HCT116 (cell line): ENCODE measurements around the gene TNC. TPM values are rescaled to one million over a fixed set of nuclear protein-coding genes. Genes with fewer than 3 reads are reported as not detected.

Experiments
- ATAC-seq: fragments of 200-7000 bp; cut with Tn5 transposase; 2 replicates; pipeline ENCODE4 v1.9.1; 2020; ENCODE audit warnings: mild to moderate bottlenecking, moderate library complexity
- BruUV-seq: library from RNA; stranded (reverse); fragments of 400-500 nt; replicated peaks from 2 replicates; lab custom pipeline; 2021; lab: Mats Ljungman, UMichigan
- CTCF ChIA-PET: fragments of 300-600 bp; sonication (Branson Sonifier 250); formaldehyde crosslinking; loops from one replicate; lab custom pipeline; 2021; ENCODE audit warnings: antibody characterized with exemption; lab: Charles Lee
- POLR2A ChIA-PET: fragments of 300-600, 350-600 bp; sonication (Branson Sonifier 250); formaldehyde crosslinking; loops from one replicate; lab custom pipeline; 2021; ENCODE audit warnings: antibody characterized with exemption; lab: Charles Lee
- RAD21 ChIA-PET, 2 experiments: fragments of 300-600 bp; sonication (Branson Sonifier 250); formaldehyde crosslinking; loops; one replicate each; lab custom pipeline; 2023; ENCODE audit warnings: low total read pairs in 2 of 2; ENCODE audit not compliant: uncharacterized antibody in 2 of 2, unreplicated experiment in 2 of 2, low non-redundant PET in 1 of 2; lab: Charles Lee
- DNase-seq: peaks from one replicate; pipeline ENCODE4 v3.0.0-alpha.2; 2010; ENCODE audit warnings: low read depth, low spot score
- H2AFZ ChIP-seq: fragments of 200-600 bp; shearing (Covaris generic), sonication (generic); 2 replicates; pipeline ENCODE4 v1.6.1; 2017; ENCODE audit warnings: low read depth, mixed run types, mixed read lengths, antibody characterized with exemption, low read length; ENCODE audit not compliant: poor library complexity, severe bottlenecking
- H3K27ac ChIP-seq: 2 replicates; pipeline ENCODE4 v1.5.1; 2012; ENCODE audit warnings: low read depth, low read length
- H3K27me3 ChIP-seq: fragments of 200-600 bp; sonication (generic); 2 replicates; pipeline ENCODE4 v1.6.1; 2016; ENCODE audit warnings: mixed run types, low read length, mixed read lengths; ENCODE audit not compliant: insufficient read depth
- H3K36me3 ChIP-seq, 2 experiments: fragments of 200-500 bp in 1 of 2; fragments of 200-600 bp in 1 of 2; sonication (Bioruptor generic) in 1 of 2; sonication (generic) in 1 of 2; 2 replicates each; pipeline versions ENCODE4 v1.5.1 to v1.6.1; 2014 to 2016; ENCODE audit warnings: low read length in 2 of 2, inconsistent platforms in 1 of 2, mixed read lengths in 1 of 2, mixed run types in 1 of 2; ENCODE audit not compliant: insufficient read depth in 2 of 2, control insufficient read depth in 1 of 2
- H3K4me1 ChIP-seq, 2 experiments: fragments of 200-600 bp in 1 of 2; sonication (generic) in 1 of 2; 2 replicates each; pipeline versions ENCODE4 v1.5.1 to v1.6.1; 2012 to 2017; ENCODE audit warnings: low read length in 2 of 2, inconsistent platforms in 1 of 2, mild to moderate bottlenecking in 1 of 2, mixed read lengths in 1 of 2, mixed run types in 1 of 2, moderate library complexity in 1 of 2; ENCODE audit not compliant: insufficient read depth in 2 of 2, control insufficient read depth in 1 of 2
- H3K4me2 ChIP-seq: fragments of 200-600 bp; sonication (generic); 2 replicates; pipeline ENCODE4 v1.6.1; 2017; ENCODE audit warnings: mixed run types, low read length, mixed read lengths
- H3K4me3 ChIP-seq, 2 experiments: fragments of 200-600 bp in 1 of 2; sonication (generic) in 1 of 2; replicated peaks in 1 of 2; 2 replicates each; pipeline ENCODE4 v1.5.1; 2011 to 2016; ENCODE audit warnings: low read length in 2 of 2, control low read depth in 1 of 2, low read depth in 1 of 2, mild to moderate bottlenecking in 1 of 2, mixed read lengths in 1 of 2, mixed run types in 1 of 2
- H3K79me2 ChIP-seq: fragments of 200-600 bp; sonication (generic); 2 replicates; pipeline ENCODE4 v1.6.1; 2017; ENCODE audit warnings: mild to moderate bottlenecking, mixed run types, low read length, moderate library complexity, mixed read lengths; ENCODE audit not compliant: insufficient read depth
- H3K9ac ChIP-seq: fragments of 200-600 bp; sonication (generic); 2 replicates; pipeline ENCODE4 v1.6.1; 2016; ENCODE audit warnings: low read length, mixed read lengths
- H3K9me2 ChIP-seq: fragments of 200-600 bp; sonication (generic), shearing (Covaris generic); 2 replicates; pipeline ENCODE4 v1.6.1; 2017; ENCODE audit warnings: mixed run types, mild to moderate bottlenecking, moderate library complexity; ENCODE audit not compliant: insufficient read depth
- H3K9me3 ChIP-seq, 2 experiments: fragments of 200-500 bp in 1 of 2; fragments of 200-600 bp in 1 of 2; sonication (Bioruptor generic) in 1 of 2; sonication (generic) in 1 of 2; 2 replicates each; pipeline ENCODE4 v1.6.1; 2014 to 2017; ENCODE audit warnings: low read length in 2 of 2, mixed read lengths in 2 of 2, inconsistent platforms in 1 of 2, low read depth in 1 of 2, mild to moderate bottlenecking in 1 of 2, mixed run types in 1 of 2, moderate library complexity in 1 of 2; ENCODE audit not compliant: control insufficient read depth in 1 of 2, insufficient read depth in 1 of 2
- H4K20me1 ChIP-seq: fragments of 200-600 bp; sonication (generic), shearing (Covaris generic); 2 replicates; pipeline ENCODE4 v1.6.1; 2017; ENCODE audit warnings: mixed run types, mild to moderate bottlenecking, moderate library complexity; ENCODE audit not compliant: insufficient read depth
- CBX3 ChIP-seq: IDR thresholded peaks from 2 replicates; pipeline ENCODE4 v1.6.1; 2012; ENCODE audit warnings: low read depth
- CEBPB ChIP-seq: IDR thresholded peaks from 2 replicates; pipeline ENCODE4 v1.6.1; 2012; ENCODE audit warnings: low read depth
- EGR1 ChIP-seq: IDR thresholded peaks from 2 replicates; pipeline ENCODE4 v1.6.1; 2012; ENCODE audit warnings: low read depth
- ELF1 ChIP-seq: IDR thresholded peaks from 2 replicates; pipeline ENCODE4 v1.6.1; 2012; ENCODE audit warnings: low read depth, borderline replicate concordance
- EZH2 ChIP-seq: fragments of 200-600 bp; sonication (generic); IDR thresholded peaks from 2 replicates; pipeline ENCODE4 v1.6.1; 2017; ENCODE audit warnings: antibody characterized with exemption, mixed run types
- EZH2phosphoT487 ChIP-seq: fragments of 200-600 bp; IDR thresholded peaks from 2 replicates; pipeline ENCODE4 v1.6.1; 2018; ENCODE audit warnings: antibody characterized with exemption, borderline replicate concordance
- FOSL1 ChIP-seq: IDR thresholded peaks from 2 replicates; pipeline ENCODE4 v1.6.1; 2012; ENCODE audit warnings: low read depth
- JUND ChIP-seq: IDR thresholded peaks from 2 replicates; pipeline ENCODE4 v1.6.1; 2012
- POLR2A ChIP-seq: IDR thresholded peaks from 2 replicates; pipeline ENCODE4 v1.7.0; 2011; ENCODE audit warnings: borderline replicate concordance; ENCODE audit not compliant: insufficient read depth, insufficient read length; ENCODE audit errors: extremely low read depth
- POLR2AphosphoS5 ChIP-seq: IDR thresholded peaks from 2 replicates; pipeline ENCODE4 v1.6.1; 2011; ENCODE audit warnings: mild to moderate bottlenecking, low read depth, low read length, moderate library complexity
- RAD21 ChIP-seq: IDR thresholded peaks from 2 replicates; pipeline ENCODE4 v1.6.1; 2012; ENCODE audit warnings: low read depth, mild to moderate bottlenecking
- SIN3A ChIP-seq: IDR thresholded peaks from 2 replicates; pipeline ENCODE4 v1.6.1; 2012; ENCODE audit warnings: low read depth
- SP1 ChIP-seq: IDR thresholded peaks from 2 replicates; pipeline ENCODE4 v1.6.1; 2012; ENCODE audit warnings: low read depth
- SRF ChIP-seq: IDR thresholded peaks from 2 replicates; pipeline ENCODE4 v1.6.1; 2012; ENCODE audit warnings: low read depth
- TCF7L2 ChIP-seq: IDR thresholded peaks from 2 replicates; pipeline ENCODE4 v1.7.0; 2011; ENCODE audit warnings: borderline replicate concordance, inconsistent platforms; ENCODE audit not compliant: insufficient read depth, insufficient read length; ENCODE audit errors: extremely low read depth
- YY1 ChIP-seq: IDR thresholded peaks from 2 replicates; pipeline ENCODE4 v1.6.1; 2011; ENCODE audit warnings: low read length, low read depth, moderate library complexity, mild to moderate bottlenecking; ENCODE audit not compliant: insufficient replicate concordance; ENCODE audit errors: extremely low read depth
- ZFX ChIP-seq: fragments of 450-650 bp; IDR thresholded peaks from 2 replicates; pipeline ENCODE4 v1.6.1; 2017
- ZNF274 ChIP-seq: fragments of 200-500 bp; sonication (Bioruptor generic); IDR thresholded peaks from 2 replicates; pipeline ENCODE4 v1.6.1; 2014; ENCODE audit warnings: mild to moderate bottlenecking, low read depth, low read length, inconsistent platforms
- intact Hi-C: fragments of 100-400 bp; cut with micrococcal nuclease; formaldehyde crosslinking; loops from 2 replicates; pipeline ENCODE4 v1.10.0; 2022
- total RNA-seq: library from RNA; stranded (reverse); gene quantifications from one replicate; pipeline ENCODE4 v1.2.1, GENCODE V29; 2021; ENCODE audit not compliant: unreplicated experiment
- TF ChIP-seq, protein P1 (sequence below): IDR thresholded peaks from 2 replicates; pipeline ENCODE4 v1.6.1; 2012
- TF ChIP-seq, protein P2 (sequence below): IDR thresholded peaks from 2 replicates; pipeline ENCODE4 v1.6.1; 2011; ENCODE audit warnings: mild to moderate bottlenecking, low read length, moderate library complexity; ENCODE audit not compliant: insufficient replicate concordance; ENCODE audit errors: extremely low read depth

Gene TNC
- total RNA-seq, 1 experiment from 2014 or later = 0.49 TPM

DNA sequence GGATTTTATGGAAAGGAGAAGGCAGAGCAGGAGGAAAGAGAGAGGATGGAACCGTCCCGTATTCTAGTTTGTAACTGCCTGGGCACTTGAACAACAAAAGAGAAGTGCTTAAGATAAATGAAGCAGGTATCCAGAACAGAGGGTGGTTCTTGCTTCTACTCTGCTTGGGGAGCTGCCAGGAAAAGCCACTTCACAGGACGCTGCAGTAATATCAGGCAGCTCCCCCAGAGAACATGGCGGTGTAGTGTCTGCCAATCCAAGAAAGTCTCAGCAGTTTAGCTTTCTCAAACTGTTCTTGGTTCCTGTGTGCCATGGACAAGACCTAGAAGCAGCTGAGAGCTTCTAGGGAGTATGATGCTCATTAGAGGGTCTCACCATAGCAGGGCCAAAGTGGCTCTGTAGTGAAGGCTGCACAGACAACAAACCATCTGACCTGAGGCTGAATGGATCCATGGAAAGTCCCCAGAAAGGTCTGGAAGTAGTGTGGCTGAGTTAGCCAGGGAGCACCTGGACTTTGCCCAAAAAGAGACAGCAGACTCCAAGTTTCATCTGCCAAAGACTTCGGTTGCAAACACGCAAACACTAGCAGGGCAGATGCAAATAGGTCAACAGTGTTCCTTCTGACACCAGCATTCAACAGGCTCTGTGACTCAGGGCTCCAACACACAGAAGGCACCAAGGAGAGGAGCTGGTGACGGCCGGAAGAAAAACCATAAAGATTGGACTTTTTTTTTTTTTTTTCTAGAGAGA lies 115.4 kb downstream of the TNC start:
- no peak overlapping the region for H3K27ac ChIP-seq
- BruUV-seq = no TSS peak
- no peak for TF ChIP-seq SIN3A
- no peak for TF ChIP-seq SRF
- TF ChIP-seq TCF7L2 = no peak
- no peak for TF ChIP-seq EGR1
- TF ChIP-seq ZNF274 = no peak
- no peak for TF ChIP-seq ZFX
- TF ChIP-seq YY1 = no peak
- TF ChIP-seq FOSL1 = no peak
- no peak for TF ChIP-seq EZH2phosphoT487
- TF ChIP-seq RAD21 = no peak
- TF ChIP-seq POLR2AphosphoS5 = no peak
- TF ChIP-seq, protein P1, sequence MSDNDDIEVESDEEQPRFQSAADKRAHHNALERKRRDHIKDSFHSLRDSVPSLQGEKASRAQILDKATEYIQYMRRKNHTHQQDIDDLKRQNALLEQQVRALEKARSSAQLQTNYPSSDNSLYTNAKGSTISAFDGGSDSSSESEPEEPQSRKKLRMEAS = no peak
- TF ChIP-seq, protein P2, sequence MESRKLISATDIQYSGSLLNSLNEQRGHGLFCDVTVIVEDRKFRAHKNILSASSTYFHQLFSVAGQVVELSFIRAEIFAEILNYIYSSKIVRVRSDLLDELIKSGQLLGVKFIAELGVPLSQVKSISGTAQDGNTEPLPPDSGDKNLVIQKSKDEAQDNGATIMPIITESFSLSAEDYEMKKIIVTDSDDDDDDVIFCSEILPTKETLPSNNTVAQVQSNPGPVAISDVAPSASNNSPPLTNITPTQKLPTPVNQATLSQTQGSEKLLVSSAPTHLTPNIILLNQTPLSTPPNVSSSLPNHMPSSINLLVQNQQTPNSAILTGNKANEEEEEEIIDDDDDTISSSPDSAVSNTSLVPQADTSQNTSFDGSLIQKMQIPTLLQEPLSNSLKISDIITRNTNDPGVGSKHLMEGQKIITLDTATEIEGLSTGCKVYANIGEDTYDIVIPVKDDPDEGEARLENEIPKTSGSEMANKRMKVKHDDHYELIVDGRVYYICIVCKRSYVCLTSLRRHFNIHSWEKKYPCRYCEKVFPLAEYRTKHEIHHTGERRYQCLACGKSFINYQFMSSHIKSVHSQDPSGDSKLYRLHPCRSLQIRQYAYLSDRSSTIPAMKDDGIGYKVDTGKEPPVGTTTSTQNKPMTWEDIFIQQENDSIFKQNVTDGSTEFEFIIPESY = no peak
- TF ChIP-seq CEBPB = no peak
- TF ChIP-seq CBX3 = no peak
- TF ChIP-seq JUND = no peak
- no peak for TF ChIP-seq EZH2
- no peak for TF ChIP-seq POLR2A
- TF ChIP-seq SP1 = no peak
- no peak for TF ChIP-seq ELF1
- TF ChIP-seq, all 23 proteins: peak for 0
- DNase-seq (no peak), ATAC-seq (no peak)
- Histone ChIP-seq H3K4me3 (no peak overlapping the region), H3K4me1 (no peaks in the 10 kb centered on the region), H3K9ac (no peak overlapping the region), H4K20me1 (no peaks in the 10 kb centered on the region), H3K9me3 (no peaks in the 10 kb centered on the region), H3K4me2 (no peak overlapping the region), H3K27me3 (peaks cover 15% of the 10 kb centered on the region), H3K79me2 (no peaks in the 10 kb centered on the region), H3K36me3 (no peaks in the 10 kb centered on the region), H2AFZ (no peak overlapping the region), H3K9me2 (no peaks in the 10 kb centered on the region)
- ChIA-PET CTCF (no interaction called here), POLR2A (no interaction called here), RAD21 (no interaction called here)
- intact Hi-C loops = no loop called here
